HepG2 (cell line): ENCODE data around the gene GALNT9. TPM values are rescaled to one million over a fixed set of nuclear protein-coding genes. Genes with fewer than 3 reads are reported as not detected.

Source experiments
- ATAC-seq: fragments of 200-7000 bp; cut with Tn5 transposase; 3 replicates; pipeline ENCODE4 v1.9.1; 2020; ENCODE audit warnings: mild to moderate bottlenecking, moderate library complexity
- BruUV-seq: library from RNA; stranded (reverse); fragments of 400-500 nt; replicated peaks from 2 replicates; lab custom pipeline; 2021; lab: Mats Ljungman, UMichigan
- CTCF ChIA-PET: fragments of 300-600 bp; formaldehyde crosslinking; extraction: SDS; loops from one replicate; lab custom pipeline; 2021; ENCODE audit warnings: low total read pairs, inconsistent platforms, low intra/inter-chr PET ratio; lab: Yijun Ruan, JAX
- POLR2A ChIA-PET: fragments of 350-600 bp; sonication (Branson Sonifier 250); formaldehyde crosslinking; loops from one replicate; lab custom pipeline; 2020; ENCODE audit warnings: antibody characterized with exemption, inconsistent platforms; lab: Yijun Ruan, JAX
- DNase-seq: peaks from one replicate; pipeline ENCODE4 v3.0.0-alpha.2; 2015; ENCODE audit warnings: low spot score
- FAIRE-seq: peaks from 3 replicates; lab custom pipeline; 2011; peaks lifted over from hg19 to GRCh38; lab: Jason Lieb, UNC
- H2AFZ ChIP-seq: one replicate; pipeline ENCODE4 v1.6.1; 2011; ENCODE audit warnings: low read length, inconsistent platforms
- H3K27ac ChIP-seq: fragments of 300-600 bp; 3 replicates; pipeline ENCODE4 v1.8.0; 2011; ENCODE audit warnings: mixed run types, mild to moderate bottlenecking, mixed read lengths, low read length, inconsistent platforms; ENCODE audit not compliant: insufficient read depth; ENCODE audit errors: extremely low read length
- H3K27me3 ChIP-seq, 2 experiments: fragments of 200-600 bp in 1 of 2; 2 replicates in 1 of 2; 3 replicates in 1 of 2; pipeline versions ENCODE4 v1.6.0 to v1.8.0; 2011; ENCODE audit warnings: low read length in 2 of 2, mild to moderate bottlenecking in 2 of 2, moderate library complexity in 2 of 2, inconsistent platforms in 1 of 2; ENCODE audit not compliant: insufficient read depth in 2 of 2, control insufficient read depth in 1 of 2
- H3K36me3 ChIP-seq, 2 experiments: fragments of 200-600 bp in 1 of 2; replicated peaks in 1 of 2; 2 replicates in 1 of 2; 3 replicates in 1 of 2; pipeline versions ENCODE4 v1.5.1 to v1.8.0; 2011; ENCODE audit warnings: low read length in 2 of 2, inconsistent platforms in 1 of 2; ENCODE audit not compliant: insufficient read depth in 2 of 2, control insufficient read depth in 1 of 2
- H3K4me1 ChIP-seq: 2 replicates; pipeline ENCODE4 v1.5.1; 2012; ENCODE audit warnings: low read length, inconsistent platforms; ENCODE audit not compliant: insufficient read depth
- H3K4me2 ChIP-seq: 2 replicates; pipeline ENCODE4 v1.6.0; 2011; ENCODE audit warnings: low read depth, low read length, inconsistent platforms
- H3K4me3 ChIP-seq, 3 experiments: fragments of 200-600 bp in 1 of 3; sonication (generic), shearing (Covaris generic) in 1 of 3; replicated peaks in 1 of 3; 2 replicates each; pipeline ENCODE4 v1.5.1; 2011 to 2016; ENCODE audit warnings: low read length in 3 of 3, inconsistent platforms in 2 of 3, low read depth in 2 of 3, mild to moderate bottlenecking in 2 of 3, control low read depth in 1 of 3, mixed read lengths in 1 of 3; ENCODE audit not compliant: insufficient read depth in 1 of 3
- H3K79me2 ChIP-seq: one replicate; pipeline ENCODE4 v1.6.1; 2011; ENCODE audit warnings: low read length, inconsistent platforms; ENCODE audit not compliant: insufficient read depth
- H3K9ac ChIP-seq: 2 replicates; pipeline ENCODE4 v1.6.0; 2011; ENCODE audit warnings: mild to moderate bottlenecking, low read depth, low read length, inconsistent platforms; ENCODE audit not compliant: insufficient read depth
- H3K9me3 ChIP-seq: 2 replicates; pipeline ENCODE4 v1.5.1; 2012; ENCODE audit warnings: mild to moderate bottlenecking, low read length
- H4K20me1 ChIP-seq: 2 replicates; pipeline ENCODE4 v1.6.0; 2011; ENCODE audit warnings: inconsistent platforms, mild to moderate bottlenecking, low read length, moderate library complexity; ENCODE audit not compliant: insufficient read depth
- CTCF ChIP-seq: sonication (generic); formaldehyde crosslinking; IDR thresholded peaks from 2 replicates; pipeline ENCODE4 v1.5.0; 2020; ENCODE audit warnings: mild to moderate bottlenecking, missing genetic modification reagents, moderate library complexity
- MTERF4 ChIP-seq: sonication (generic); formaldehyde crosslinking; IDR thresholded peaks from 2 replicates; pipeline ENCODE4 v1.8.0; 2023; ENCODE audit warnings: mild to moderate bottlenecking, missing genetic modification reagents
- RELA ChIP-seq: sonication (generic); formaldehyde crosslinking; IDR thresholded peaks from 2 replicates; pipeline ENCODE4 v1.4.0; 2020; ENCODE audit warnings: missing genetic modification reagents
- ZEB1 ChIP-seq: IDR thresholded peaks from 2 replicates; pipeline ENCODE4 v1.6.1; 2012; ENCODE audit warnings: mild to moderate bottlenecking, low read depth, inconsistent platforms; ENCODE audit not compliant: insufficient replicate concordance
- ZFP82 ChIP-seq: sonication (generic); formaldehyde crosslinking; IDR thresholded peaks from 2 replicates; pipeline ENCODE4 v1.5.1; 2020; ENCODE audit warnings: mild to moderate bottlenecking, missing genetic modification reagents, borderline replicate concordance
- ZNF331 ChIP-seq: sonication (generic); formaldehyde crosslinking; IDR thresholded peaks from 2 replicates; pipeline ENCODE4 v1.4.0; 2020; ENCODE audit warnings: missing genetic modification reagents
- ZNF367 ChIP-seq: sonication (generic); formaldehyde crosslinking; IDR thresholded peaks from 2 replicates; pipeline ENCODE4 v1.4.0; 2020; ENCODE audit warnings: missing genetic modification reagents, borderline replicate concordance
- ZNF446 ChIP-seq: sonication (generic); formaldehyde crosslinking; IDR thresholded peaks from 2 replicates; pipeline ENCODE4 v1.5.0; 2020; ENCODE audit warnings: mild to moderate bottlenecking, missing genetic modification reagents
- ZNF772 ChIP-seq: sonication (generic); formaldehyde crosslinking; IDR thresholded peaks from 2 replicates; pipeline ENCODE4 v1.5.0; 2020; ENCODE audit warnings: mild to moderate bottlenecking, missing genetic modification reagents
- WGBS: methylation state at CpG from one replicate; pipeline ENCODE4 v1.1.6; 2017; ENCODE audit warnings: low lambda C conversion rate; 5-methylcytosine and 5-hydroxymethylcytosine counted together
- in situ Hi-C: cut with HindIII; loops from 2 replicates; pipeline ENCODE4 v1.10.0; 2017; ENCODE audit warnings: low pct_unique_long_range_greater_than_20kb; ENCODE audit not compliant: extremely low pct_ligation_motif_present
- intact Hi-C: fragments of 100-400 bp; cut with micrococcal nuclease; formaldehyde crosslinking; loops from one replicate; pipeline ENCODE4 v1.10.0; 2022; ENCODE audit not compliant: unreplicated experiment
- polyA plus RNA-seq, 8 experiments: library from polyadenylated mRNA; depleted of rRNA in 3 of 8; stranded (reverse) in 7 of 8; unstranded in 1 of 8; fragments of >200 nt; fragmentation: Illumina TruSeq in 4 of 8; extraction: Trizol in 4 of 8; gene quantifications; 2 replicates each; pipeline versions ENCODE4 v1.2.1 to v1.2.3, GENCODE V29; 2011 to 2016; ENCODE audit warnings: low read depth in 4 of 8, missing spikeins in 1 of 8, mixed read lengths in 1 of 8; ENCODE audit not compliant: insufficient read depth in 1 of 8
- total RNA-seq, 5 experiments: library from RNA; depleted of rRNA; stranded (reverse); fragments of >200 nt; fragmentation: Illumina TruSeq; extraction: Trizol; gene quantifications; 2 replicates each; pipeline ENCODE4 v1.2.3, GENCODE V29; 2016; ENCODE audit warnings: low read depth in 1 of 5

GALNT9 gene
- total and polyA plus RNA-seq, 2 of the 13 experiments (the other 11 are each of a cell fraction or from before 2014, with no cell fraction given): 0.04 TPM; not detected in 1

- intact Hi-C loops: no loop called here
- TF ChIP-seq CTCF (CRISPR knock-in tag) (peak; percentile 8; the same call in 1 of the 2 replicates), ZNF331 (CRISPR knock-in tag) (peak; percentile 98), RELA (CRISPR knock-in tag) (no peak)
- H3K9me3 ChIP-seq: peaks cover 9% of the 10 kb centered on the region; the same call in 1 of the 2 replicates
- H4K20me1 ChIP-seq: no peaks in the 10 kb centered on the region
- H3K4me3 ChIP-seq: no peak overlapping the region
- in situ Hi-C loops: no loop called here
- WGBS: 37% methylated on average over 14 of the region's 28 CpGs
- H3K4me1 ChIP-seq: no peaks in the 10 kb centered on the region
- no peak overlapping the region for H3K27ac ChIP-seq
- no peaks in the 10 kb centered on the region for H3K79me2 ChIP-seq
- ChIA-PET POLR2A (no interaction called here), CTCF (no interaction called here)
- no TSS peak for BruUV-seq
- no peaks in the 10 kb centered on the region for H3K36me3 ChIP-seq
- H3K9ac ChIP-seq: no peak overlapping the region
- H3K27me3 ChIP-seq: peaks cover 4 to 69% of the 10 kb centered on the region in 2 experiments
- ATAC-seq: peak; percentile 36
- FAIRE-seq: no peak
- no peak overlapping the region for H3K4me2 ChIP-seq
- H2AFZ ChIP-seq: no peak overlapping the region
- no peak for DNase-seq
These were observed 44.7 kb upstream of the GALNT9 start for GRCh38 chr12:132373901-132374611.

- Histone ChIP-seq H4K20me1 (no peaks in the 10 kb centered on the region), H3K9me3 (no peaks in the 10 kb centered on the region), H3K4me1 (no peaks in the 10 kb centered on the region), H3K27ac (no peak overlapping the region)
- WGBS: 24% methylated on average over 8 of the region's 18 CpGs
- POLR2A ChIA-PET: no interaction called here
- no peak for ATAC-seq
- intact Hi-C loops (no loop called here), in situ Hi-C loops (no loop called here)
- TF ChIP-seq ZEB1: no peak
- no peak for TF ChIP-seq ZNF367 (CRISPR knock-in tag)
- no peak for TF ChIP-seq MTERF4 (CRISPR knock-in tag)
- TF ChIP-seq ZFP82 (CRISPR knock-in tag): no peak
- no peak for TF ChIP-seq ZNF446 (CRISPR knock-in tag)
- no peak for TF ChIP-seq ZNF772
- TF ChIP-seq, all 625 proteins: peak for 0
- no TSS peak for BruUV-seq
- no peaks in the 10 kb centered on the region for H3K79me2 ChIP-seq
- no peak overlapping the region for H3K4me3 ChIP-seq
- no peak for DNase-seq
- no peaks in the 10 kb centered on the region for H3K36me3 ChIP-seq
- peaks cover 4 to 46% of the 10 kb centered on the region in 2 experiments for H3K27me3 ChIP-seq
- no peak overlapping the region for H3K4me2 ChIP-seq
- FAIRE-seq: no peak
- H2AFZ ChIP-seq: no peak overlapping the region
- CTCF ChIA-PET: no interaction called here
- H3K9ac ChIP-seq: no peak overlapping the region
These were observed 38.5 kb upstream of the GALNT9 start for GRCh38 chr12:132367852-132368251.
